GM23338 (cell line): ENCODE data around the gene URAD. TPM values are rescaled to one million over a fixed set of nuclear protein-coding genes. Genes with fewer than 3 reads are reported as not detected.
A peak's percentile ranks its signal among the peaks of the same experiment; 100 is the strongest.

Experiments used
- ATAC-seq: fragments of 200-7000 bp; cut with Tn5 transposase; 3 replicates; pipeline ENCODE4 v1.9.1; 2020
- DNase-seq: peaks from one replicate; pipeline ENCODE4 v3.0.0-alpha.2; 2015; ENCODE audit warnings: low spot score
- H2AFZ ChIP-seq: fragments of 200-600 bp; sonication (generic); 2 replicates; pipeline ENCODE4 v1.8.0; 2016; ENCODE audit warnings: antibody characterized with exemption, mild to moderate bottlenecking, moderate library complexity
- H3F3A ChIP-seq: fragments of 200-600 bp; sonication (generic); replicated peaks from 2 replicates; pipeline ENCODE4 v1.8.0; 2017; ENCODE audit warnings: antibody characterized with exemption, mixed run types, low read depth
- H3K27ac ChIP-seq: fragments of 200-600 bp; sonication (generic); 2 replicates; pipeline ENCODE4 v1.6.1; 2016; ENCODE audit warnings: low read depth
- H3K27me3 ChIP-seq: fragments of 200-600 bp; sonication (generic); 2 replicates; pipeline ENCODE4 v1.8.0; 2016; ENCODE audit warnings: mild to moderate bottlenecking, mixed run types, moderate library complexity; ENCODE audit not compliant: insufficient read depth
- H3K36me3 ChIP-seq: fragments of 200-600 bp; sonication (generic); 2 replicates; pipeline ENCODE4 v1.8.0; 2016; ENCODE audit warnings: mild to moderate bottlenecking; ENCODE audit not compliant: insufficient read depth
- H3K4me1 ChIP-seq: fragments of 200-600 bp; sonication (generic); 2 replicates; pipeline ENCODE4 v1.8.0; 2016; ENCODE audit warnings: mild to moderate bottlenecking, moderate library complexity; ENCODE audit not compliant: insufficient read depth
- H3K4me2 ChIP-seq: fragments of 200-600 bp; sonication (generic); 2 replicates; pipeline ENCODE4 v1.7.1; 2017; ENCODE audit warnings: mixed run types
- H3K4me3 ChIP-seq: fragments of 200-600 bp; sonication (generic); 2 replicates; pipeline ENCODE4 v1.6.1; 2016; ENCODE audit warnings: mixed run types
- H3K79me2 ChIP-seq: fragments of 200-600 bp; sonication (generic); replicated peaks from 2 replicates; pipeline ENCODE4 v1.8.0; 2017; ENCODE audit warnings: mild to moderate bottlenecking; ENCODE audit not compliant: insufficient read depth
- H3K9me2 ChIP-seq: fragments of 200-600 bp; sonication (generic); 2 replicates; pipeline ENCODE4 v1.8.0; 2017; ENCODE audit not compliant: insufficient read depth
- H4K20me1 ChIP-seq: fragments of 200-600 bp; sonication (generic); replicated peaks from 2 replicates; pipeline ENCODE4 v1.8.0; 2017; ENCODE audit warnings: mild to moderate bottlenecking; ENCODE audit not compliant: insufficient read depth
- H3K27ac Mint-ChIP-seq: 2 replicates; pipeline ENCODE4 v1.8.0; 2020; ENCODE audit warnings: inconsistent platforms, mild to moderate bottlenecking, moderate library complexity, mixed read lengths
- H3K27me3 Mint-ChIP-seq: 3 replicates; pipeline ENCODE4 v1.8.0; 2022; ENCODE audit warnings: low read depth, mild to moderate bottlenecking, moderate library complexity, mixed read lengths, inconsistent platforms; ENCODE audit not compliant: insufficient read depth, poor library complexity
- H3K36me3 Mint-ChIP-seq: 3 replicates; pipeline ENCODE4 v1.8.0; 2021; ENCODE audit warnings: low read depth, mild to moderate bottlenecking, inconsistent platforms, moderate library complexity, mixed read lengths
- H3K4me1 Mint-ChIP-seq: 3 replicates; pipeline ENCODE4 v1.8.0; 2020; ENCODE audit warnings: mild to moderate bottlenecking, inconsistent platforms, mixed read lengths
- H3K4me3 Mint-ChIP-seq: 3 replicates; pipeline ENCODE4 v1.8.0; 2021; ENCODE audit warnings: moderate library complexity, mild to moderate bottlenecking, inconsistent platforms, mixed read lengths
- H3K9me3 Mint-ChIP-seq: 3 replicates; pipeline ENCODE4 v1.8.0; 2020; ENCODE audit warnings: moderate library complexity, mild to moderate bottlenecking, inconsistent platforms, mixed read lengths
- EZH2 ChIP-seq: fragments of 200-600 bp; sonication (generic); IDR thresholded peaks from one replicate; pipeline ENCODE4 v1.8.0; 2017; ENCODE audit warnings: antibody characterized with exemption, mild to moderate bottlenecking, low read depth; ENCODE audit not compliant: unreplicated experiment
- EZH2phosphoT487 ChIP-seq: fragments of 200-600 bp; sonication (generic); IDR thresholded peaks from one replicate; pipeline ENCODE4 v1.8.1; 2018; ENCODE audit warnings: antibody characterized with exemption; ENCODE audit not compliant: unreplicated experiment
- ZNF114 ChIP-seq: fragments of 250-450 bp; sonication (Bioruptor Pico); IDR thresholded peaks from 2 replicates; pipeline ENCODE4 v1.5.0; 2020; ENCODE audit warnings: mild to moderate bottlenecking, moderate library complexity
- polyA plus RNA-seq: library from polyadenylated mRNA; unstranded; fragments of >200 nt; fragmentation: Nextera tagmentation; extraction: Ambion mirVana; gene quantifications from 2 replicates; pipeline ENCODE4 v1.2.1, GENCODE V29; 2016
- total RNA-seq: library from RNA; depleted of rRNA; stranded (reverse); fragments of >200 nt; shearing (Covaris generic); gene quantifications from 2 replicates; pipeline ENCODE4 v1.2.3, GENCODE V29; 2014
- TF ChIP-seq, protein P1 (sequence below): IDR thresholded peaks from one replicate; pipeline ENCODE4 v1.6.1; 2018; ENCODE audit warnings: antibody characterized with exemption; ENCODE audit not compliant: unreplicated experiment
- TF ChIP-seq, protein P2 (sequence below): fragments of 250-450 bp; sonication (Bioruptor Pico); IDR thresholded peaks from 2 replicates; pipeline ENCODE4 v1.5.0; 2020; ENCODE audit warnings: mild to moderate bottlenecking, moderate library complexity

The URAD gene
- total and polyA plus RNA-seq, 2 experiments from 2014 or later, result not detected

DNA sequence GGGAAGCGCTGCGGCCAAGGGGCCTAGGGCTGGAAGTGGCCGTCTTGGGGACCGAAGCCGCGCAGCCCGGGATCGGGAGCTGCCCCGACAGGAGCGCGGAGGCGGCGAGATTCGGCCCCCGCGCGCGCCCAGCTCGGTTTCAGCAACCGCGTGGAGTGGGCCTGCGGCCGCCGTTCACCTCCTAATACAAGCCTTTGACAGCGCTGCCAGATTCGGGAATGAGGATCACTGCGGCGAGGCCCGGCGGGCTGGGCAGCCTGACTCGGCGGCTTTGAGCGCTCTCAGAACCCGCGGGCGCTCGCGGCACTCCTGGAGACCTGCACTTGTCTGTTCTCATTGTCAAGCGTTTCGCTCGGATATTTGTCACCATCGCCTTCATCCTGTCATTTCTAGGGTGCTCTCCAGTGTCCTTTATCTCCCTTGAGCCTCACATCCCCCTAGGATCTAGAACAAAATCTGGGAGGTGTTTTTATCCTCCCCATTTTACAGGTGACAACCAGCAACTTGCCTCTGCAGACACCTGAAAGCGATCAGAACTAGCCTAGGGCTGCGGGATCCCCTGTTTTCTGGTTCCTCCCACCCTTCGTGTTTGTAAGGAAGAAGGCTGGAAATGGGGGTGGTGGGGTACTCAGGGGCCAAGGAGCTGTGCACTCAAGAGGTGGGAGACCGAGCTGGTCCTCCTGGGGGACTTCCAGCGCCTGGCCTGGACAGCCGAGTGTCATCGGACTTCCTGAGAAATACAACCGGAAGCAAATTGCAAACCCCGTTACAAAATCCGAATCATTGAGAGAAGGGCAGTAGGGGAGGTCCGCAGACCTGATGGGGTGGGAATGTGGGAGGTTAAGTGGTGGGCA is 17.9 kb downstream of the URAD start:
- H4K20me1 ChIP-seq, result peaks cover 39% of the 10 kb centered on the region
- H3K4me2 ChIP-seq, result peak overlapping the region; percentile 73
- H3K27me3 ChIP-seq, result peaks cover 100% of the 10 kb centered on the region
- no peaks in the 10 kb centered on the region for H3K9me2 ChIP-seq
- no peaks in the 10 kb centered on the region; the same call in 1 of the 2 replicates for H3K36me3 ChIP-seq
- DNase-seq (no peak), ATAC-seq (no peak)
- peaks cover 48% of the 10 kb centered on the region for H3F3A ChIP-seq
- Mint-ChIP-seq H3K27ac (no peak overlapping the region), H3K4me3 (peak overlapping the region; percentile 57), H3K4me1 (peaks cover 54% of the 10 kb centered on the region), H3K27me3 (peaks cover 100% of the 10 kb centered on the region), H3K9me3 (peaks cover 3% of the 10 kb centered on the region; the same call in 1 of the 3 replicates), H3K36me3 (no peaks in the 10 kb centered on the region; the same call in 2 of the 3 replicates)
- H3K27ac ChIP-seq, result no peak overlapping the region
- H3K4me3 ChIP-seq, result peak overlapping the region; percentile 39
- no peak overlapping the region for H2AFZ ChIP-seq
- H3K79me2 ChIP-seq, result no peaks in the 10 kb centered on the region
- peaks cover 64% of the 10 kb centered on the region for H3K4me1 ChIP-seq
- peak; percentile 92 for TF ChIP-seq EZH2phosphoT487
- TF ChIP-seq, protein P1, sequence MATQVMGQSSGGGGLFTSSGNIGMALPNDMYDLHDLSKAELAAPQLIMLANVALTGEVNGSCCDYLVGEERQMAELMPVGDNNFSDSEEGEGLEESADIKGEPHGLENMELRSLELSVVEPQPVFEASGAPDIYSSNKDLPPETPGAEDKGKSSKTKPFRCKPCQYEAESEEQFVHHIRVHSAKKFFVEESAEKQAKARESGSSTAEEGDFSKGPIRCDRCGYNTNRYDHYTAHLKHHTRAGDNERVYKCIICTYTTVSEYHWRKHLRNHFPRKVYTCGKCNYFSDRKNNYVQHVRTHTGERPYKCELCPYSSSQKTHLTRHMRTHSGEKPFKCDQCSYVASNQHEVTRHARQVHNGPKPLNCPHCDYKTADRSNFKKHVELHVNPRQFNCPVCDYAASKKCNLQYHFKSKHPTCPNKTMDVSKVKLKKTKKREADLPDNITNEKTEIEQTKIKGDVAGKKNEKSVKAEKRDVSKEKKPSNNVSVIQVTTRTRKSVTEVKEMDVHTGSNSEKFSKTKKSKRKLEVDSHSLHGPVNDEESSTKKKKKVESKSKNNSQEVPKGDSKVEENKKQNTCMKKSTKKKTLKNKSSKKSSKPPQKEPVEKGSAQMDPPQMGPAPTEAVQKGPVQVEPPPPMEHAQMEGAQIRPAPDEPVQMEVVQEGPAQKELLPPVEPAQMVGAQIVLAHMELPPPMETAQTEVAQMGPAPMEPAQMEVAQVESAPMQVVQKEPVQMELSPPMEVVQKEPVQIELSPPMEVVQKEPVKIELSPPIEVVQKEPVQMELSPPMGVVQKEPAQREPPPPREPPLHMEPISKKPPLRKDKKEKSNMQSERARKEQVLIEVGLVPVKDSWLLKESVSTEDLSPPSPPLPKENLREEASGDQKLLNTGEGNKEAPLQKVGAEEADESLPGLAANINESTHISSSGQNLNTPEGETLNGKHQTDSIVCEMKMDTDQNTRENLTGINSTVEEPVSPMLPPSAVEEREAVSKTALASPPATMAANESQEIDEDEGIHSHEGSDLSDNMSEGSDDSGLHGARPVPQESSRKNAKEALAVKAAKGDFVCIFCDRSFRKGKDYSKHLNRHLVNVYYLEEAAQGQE, result no peak
- TF ChIP-seq ZNF114 (CRISPR knock-in tag), result no peak
- peak; percentile 66 for TF ChIP-seq EZH2

DNA sequence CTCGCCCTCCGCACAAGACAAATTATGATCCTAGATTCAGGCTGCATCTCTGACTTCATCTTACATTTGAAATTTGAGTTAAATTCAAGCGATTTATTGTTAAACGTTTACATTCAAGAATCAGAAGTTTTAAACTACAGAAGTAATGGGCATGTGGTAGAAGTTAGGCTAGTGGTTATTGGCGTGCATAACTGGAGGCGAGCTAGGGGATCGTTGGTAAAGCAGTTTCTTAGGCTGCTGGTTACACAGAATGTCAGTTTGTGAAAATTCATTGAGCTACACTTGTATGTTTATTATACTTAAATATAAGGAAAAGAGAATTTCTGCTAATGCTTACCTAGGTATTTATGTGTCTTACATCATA is 18.6 kb downstream of the URAD start:
- Histone ChIP-seq H3F3A (peaks cover 55% of the 10 kb centered on the region), H3K36me3 (no peaks in the 10 kb centered on the region; the same call in 1 of the 2 replicates), H4K20me1 (peaks cover 43% of the 10 kb centered on the region), H3K27ac (no peak overlapping the region), H3K27me3 (peaks cover 100% of the 10 kb centered on the region), H3K4me1 (peaks cover 72% of the 10 kb centered on the region), H2AFZ (no peak overlapping the region), H3K9me2 (no peaks in the 10 kb centered on the region), H3K4me2 (peak overlapping the region; percentile 73), H3K4me3 (peak overlapping the region; percentile 39; the same call in 1 of the 2 replicates), H3K79me2 (no peaks in the 10 kb centered on the region)
- TF ChIP-seq, protein P2, sequence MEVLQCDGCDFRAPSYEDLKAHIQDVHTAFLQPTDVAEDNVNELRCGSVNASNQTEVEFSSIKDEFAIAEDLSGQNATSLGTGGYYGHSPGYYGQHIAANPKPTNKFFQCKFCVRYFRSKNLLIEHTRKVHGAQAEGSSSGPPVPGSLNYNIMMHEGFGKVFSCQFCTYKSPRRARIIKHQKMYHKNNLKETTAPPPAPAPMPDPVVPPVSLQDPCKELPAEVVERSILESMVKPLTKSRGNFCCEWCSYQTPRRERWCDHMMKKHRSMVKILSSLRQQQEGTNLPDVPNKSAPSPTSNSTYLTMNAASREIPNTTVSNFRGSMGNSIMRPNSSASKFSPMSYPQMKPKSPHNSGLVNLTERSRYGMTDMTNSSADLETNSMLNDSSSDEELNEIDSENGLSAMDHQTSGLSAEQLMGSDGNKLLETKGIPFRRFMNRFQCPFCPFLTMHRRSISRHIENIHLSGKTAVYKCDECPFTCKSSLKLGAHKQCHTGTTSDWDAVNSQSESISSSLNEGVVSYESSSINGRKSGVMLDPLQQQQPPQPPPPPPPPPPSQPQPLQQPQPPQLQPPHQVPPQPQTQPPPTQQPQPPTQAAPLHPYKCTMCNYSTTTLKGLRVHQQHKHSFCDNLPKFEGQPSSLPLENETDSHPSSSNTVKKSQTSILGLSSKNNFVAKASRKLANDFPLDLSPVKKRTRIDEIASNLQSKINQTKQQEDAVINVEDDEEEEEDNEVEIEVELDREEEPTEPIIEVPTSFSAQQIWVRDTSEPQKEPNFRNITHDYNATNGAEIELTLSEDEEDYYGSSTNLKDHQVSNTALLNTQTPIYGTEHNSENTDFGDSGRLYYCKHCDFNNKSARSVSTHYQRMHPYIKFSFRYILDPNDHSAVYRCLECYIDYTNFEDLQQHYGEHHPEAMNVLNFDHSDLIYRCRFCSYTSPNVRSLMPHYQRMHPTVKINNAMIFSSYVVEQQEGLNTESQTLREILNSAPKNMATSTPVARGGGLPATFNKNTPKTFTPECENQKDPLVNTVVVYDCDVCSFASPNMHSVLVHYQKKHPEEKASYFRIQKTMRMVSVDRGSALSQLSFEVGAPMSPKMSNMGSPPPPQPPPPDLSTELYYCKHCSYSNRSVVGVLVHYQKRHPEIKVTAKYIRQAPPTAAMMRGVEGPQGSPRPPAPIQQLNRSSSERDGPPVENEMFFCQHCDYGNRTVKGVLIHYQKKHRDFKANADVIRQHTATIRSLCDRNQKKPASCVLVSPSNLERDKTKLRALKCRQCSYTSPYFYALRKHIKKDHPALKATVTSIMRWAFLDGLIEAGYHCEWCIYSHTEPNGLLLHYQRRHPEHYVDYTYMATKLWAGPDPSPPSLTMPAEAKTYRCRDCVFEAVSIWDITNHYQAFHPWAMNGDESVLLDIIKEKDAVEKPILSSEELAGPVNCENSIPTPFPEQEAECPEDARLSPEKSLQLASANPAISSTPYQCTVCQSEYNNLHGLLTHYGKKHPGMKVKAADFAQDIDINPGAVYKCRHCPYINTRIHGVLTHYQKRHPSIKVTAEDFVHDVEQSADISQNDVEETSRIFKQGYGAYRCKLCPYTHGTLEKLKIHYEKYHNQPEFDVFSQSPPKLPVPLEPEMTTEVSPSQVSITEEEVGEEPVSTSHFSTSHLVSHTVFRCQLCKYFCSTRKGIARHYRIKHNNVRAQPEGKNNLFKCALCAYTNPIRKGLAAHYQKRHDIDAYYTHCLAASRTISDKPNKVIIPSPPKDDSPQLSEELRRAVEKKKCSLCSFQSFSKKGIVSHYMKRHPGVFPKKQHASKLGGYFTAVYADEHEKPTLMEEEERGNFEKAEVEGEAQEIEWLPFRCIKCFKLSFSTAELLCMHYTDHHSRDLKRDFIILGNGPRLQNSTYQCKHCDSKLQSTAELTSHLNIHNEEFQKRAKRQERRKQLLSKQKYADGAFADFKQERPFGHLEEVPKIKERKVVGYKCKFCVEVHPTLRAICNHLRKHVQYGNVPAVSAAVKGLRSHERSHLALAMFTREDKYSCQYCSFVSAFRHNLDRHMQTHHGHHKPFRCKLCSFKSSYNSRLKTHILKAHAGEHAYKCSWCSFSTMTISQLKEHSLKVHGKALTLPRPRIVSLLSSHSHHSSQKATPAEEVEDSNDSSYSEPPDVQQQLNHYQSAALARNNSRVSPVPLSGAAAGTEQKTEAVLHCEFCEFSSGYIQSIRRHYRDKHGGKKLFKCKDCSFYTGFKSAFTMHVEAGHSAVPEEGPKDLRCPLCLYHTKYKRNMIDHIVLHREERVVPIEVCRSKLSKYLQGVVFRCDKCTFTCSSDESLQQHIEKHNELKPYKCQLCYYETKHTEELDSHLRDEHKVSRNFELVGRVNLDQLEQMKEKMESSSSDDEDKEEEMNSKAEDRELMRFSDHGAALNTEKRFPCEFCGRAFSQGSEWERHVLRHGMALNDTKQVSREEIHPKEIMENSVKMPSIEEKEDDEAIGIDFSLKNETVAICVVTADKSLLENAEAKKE (CRISPR knock-in tag), result no peak
- peaks cover 3% of the 10 kb centered on the region; the same call in 1 of the 3 replicates for H3K9me3 Mint-ChIP-seq
- ATAC-seq, result no peak
- H3K4me3 Mint-ChIP-seq, result peak overlapping the region; percentile 62; the same call in 2 of the 3 replicates
- H3K36me3 Mint-ChIP-seq, result no peaks in the 10 kb centered on the region; the same call in 2 of the 3 replicates
- H3K27ac Mint-ChIP-seq, result no peak overlapping the region
- peaks cover 100% of the 10 kb centered on the region for H3K27me3 Mint-ChIP-seq
- peaks cover 56% of the 10 kb centered on the region for H3K4me1 Mint-ChIP-seq
- no peak for DNase-seq
